GM10266 (cell line): ENCODE data around the gene SHC1.

Experiments used
- DNase-seq: peaks from one replicate; pipeline ENCODE4 v3.0.0; 2012; ENCODE audit errors: extremely low spot score
- TF ChIP-seq, protein P1 (sequence below): IDR thresholded peaks from 2 replicates; pipeline ENCODE4 v1.5.1; 2012; ENCODE audit warnings: mild to moderate bottlenecking, low read depth; ENCODE audit not compliant: control insufficient read depth, insufficient read depth; ENCODE audit errors: missing control alignments

The SHC1 gene

DNA sequence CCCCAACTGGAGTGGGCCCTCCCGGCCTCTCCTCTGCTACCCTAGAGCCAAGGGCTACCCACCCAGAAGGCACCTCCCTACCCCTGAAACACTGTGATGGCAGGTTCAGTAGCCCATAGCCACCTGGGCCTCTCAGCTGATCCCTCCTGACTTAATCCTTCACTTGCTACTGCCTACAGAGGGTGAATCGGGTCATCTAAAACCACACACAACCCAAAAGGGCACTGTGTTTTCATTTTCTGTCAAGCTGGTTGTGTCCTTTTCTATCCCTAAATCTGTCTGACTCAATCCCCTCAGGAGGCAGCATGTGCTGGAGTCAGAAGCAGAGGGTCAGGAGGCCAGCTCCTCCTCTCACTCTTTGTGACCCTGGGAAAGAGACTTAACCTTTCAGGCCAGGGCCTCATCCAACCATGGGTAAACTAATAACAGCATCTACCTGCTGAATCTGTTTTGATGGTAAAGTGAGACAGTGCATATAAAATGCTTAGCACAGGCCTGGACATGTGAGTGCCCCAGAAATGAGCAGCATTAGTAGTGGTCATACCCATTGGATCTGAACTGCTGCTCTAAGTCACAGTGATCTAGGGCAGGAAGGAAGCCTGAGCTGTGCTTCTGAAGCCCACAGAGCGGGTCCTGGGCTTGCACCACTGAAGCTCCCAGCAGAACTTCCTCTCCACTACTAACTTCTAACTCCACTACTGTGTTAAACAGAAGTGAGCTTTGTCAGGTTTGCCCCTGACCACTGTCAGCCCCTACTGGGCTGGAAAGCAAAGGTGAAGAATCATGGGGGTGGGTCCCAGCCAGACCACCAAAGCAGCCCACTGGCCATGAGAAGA is 45.0 kb downstream of the SHC1 start:
- DNase-seq = no peak
- TF ChIP-seq, protein P1, sequence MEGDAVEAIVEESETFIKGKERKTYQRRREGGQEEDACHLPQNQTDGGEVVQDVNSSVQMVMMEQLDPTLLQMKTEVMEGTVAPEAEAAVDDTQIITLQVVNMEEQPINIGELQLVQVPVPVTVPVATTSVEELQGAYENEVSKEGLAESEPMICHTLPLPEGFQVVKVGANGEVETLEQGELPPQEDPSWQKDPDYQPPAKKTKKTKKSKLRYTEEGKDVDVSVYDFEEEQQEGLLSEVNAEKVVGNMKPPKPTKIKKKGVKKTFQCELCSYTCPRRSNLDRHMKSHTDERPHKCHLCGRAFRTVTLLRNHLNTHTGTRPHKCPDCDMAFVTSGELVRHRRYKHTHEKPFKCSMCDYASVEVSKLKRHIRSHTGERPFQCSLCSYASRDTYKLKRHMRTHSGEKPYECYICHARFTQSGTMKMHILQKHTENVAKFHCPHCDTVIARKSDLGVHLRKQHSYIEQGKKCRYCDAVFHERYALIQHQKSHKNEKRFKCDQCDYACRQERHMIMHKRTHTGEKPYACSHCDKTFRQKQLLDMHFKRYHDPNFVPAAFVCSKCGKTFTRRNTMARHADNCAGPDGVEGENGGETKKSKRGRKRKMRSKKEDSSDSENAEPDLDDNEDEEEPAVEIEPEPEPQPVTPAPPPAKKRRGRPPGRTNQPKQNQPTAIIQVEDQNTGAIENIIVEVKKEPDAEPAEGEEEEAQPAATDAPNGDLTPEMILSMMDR = no peak

DNA sequence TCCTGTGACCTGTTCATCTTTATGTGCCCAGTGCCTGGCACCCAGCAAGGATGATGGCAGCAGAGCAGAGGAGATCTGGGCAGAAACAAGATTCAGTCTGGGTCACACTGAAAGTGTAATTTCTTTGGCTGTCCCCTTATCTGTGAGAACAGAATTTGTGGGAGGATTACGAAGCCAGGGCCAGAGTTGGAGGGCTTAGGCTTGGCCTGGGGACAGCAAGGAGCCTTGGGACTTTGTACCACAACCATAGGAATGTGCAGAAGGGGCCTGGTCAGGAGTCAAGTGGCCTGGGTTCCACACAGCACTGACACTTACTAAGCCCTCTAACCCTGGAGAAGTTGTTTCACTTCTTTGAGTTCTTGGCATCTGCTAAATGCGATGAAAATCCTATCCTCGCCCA is 46.9 kb downstream of the SHC1 start:
- TF ChIP-seq, protein P1 = no peak
- no peak for DNase-seq

DNA sequence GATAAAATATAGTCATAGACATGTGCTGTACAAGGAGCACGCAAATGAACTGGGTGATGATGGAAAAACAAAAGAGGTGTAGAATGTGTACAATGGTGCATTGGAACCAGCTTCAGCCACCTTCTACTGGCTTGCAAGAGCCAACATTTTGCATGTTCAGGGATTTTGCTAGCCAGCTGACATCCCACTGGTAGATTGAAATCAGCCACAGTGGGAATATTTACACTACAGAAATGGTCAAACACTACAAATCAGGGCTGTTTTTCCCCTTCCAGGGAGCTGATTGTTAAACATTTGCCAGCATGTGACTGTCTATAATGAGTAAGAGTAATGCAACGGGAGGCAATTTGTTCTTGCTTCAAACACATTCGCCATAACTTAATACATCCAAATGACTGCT is 57.3 kb downstream of the SHC1 start:
- DNase-seq = no peak
- TF ChIP-seq, protein P1 = no peak

DNA sequence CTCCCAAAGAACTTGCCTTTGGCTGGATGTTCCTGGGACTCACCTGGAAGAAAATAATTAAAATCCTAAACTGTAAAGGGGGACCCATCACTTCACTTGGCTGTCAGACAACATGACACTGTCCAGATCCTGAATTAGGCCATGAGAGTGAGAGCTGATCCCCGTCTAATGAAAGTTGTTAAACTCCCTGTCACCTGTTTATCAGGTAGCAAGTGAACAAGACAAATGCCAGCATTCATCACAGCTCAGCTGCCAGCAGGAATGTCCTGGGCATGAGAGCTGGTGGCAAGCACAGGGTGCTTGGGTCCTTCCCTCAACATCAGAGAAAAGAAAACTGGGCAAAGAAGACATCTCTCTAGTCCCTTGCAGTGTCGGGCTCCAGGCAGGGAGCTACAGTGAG is 57.8 kb downstream of the SHC1 start:
- TF ChIP-seq, protein P1 = no peak
- DNase-seq = no peak
